NCI-H526 treated with DMSO at 0.1 percent for 48 hours (cell line): ENCODE measurements around the gene LUZP2.

Source experiments
- DNase-seq: peaks from one replicate; lab custom pipeline; 2025; lab: John Stamatoyannopoulos, UW

Gene LUZP2

DNA sequence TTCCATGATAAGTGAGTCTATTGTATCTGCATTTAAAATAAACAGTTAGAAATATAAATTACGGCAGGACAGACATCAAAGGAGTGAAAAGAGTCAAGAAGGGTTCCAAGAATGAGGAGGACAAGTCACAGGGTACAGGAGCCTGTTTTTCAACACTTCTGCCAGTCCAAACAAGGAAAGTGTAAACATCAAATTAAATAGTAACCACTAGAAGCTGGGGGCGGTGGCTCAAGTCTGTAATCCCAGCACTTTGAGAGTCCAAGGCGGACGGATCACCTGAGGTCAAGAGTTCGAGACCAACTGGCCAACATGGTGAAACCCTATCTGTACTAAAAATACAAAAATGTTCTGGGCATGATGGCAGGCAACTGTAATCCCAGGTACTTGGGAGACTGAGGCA lies 219.6 kb downstream of the LUZP2 start:
- no peak for DNase-seq

DNA sequence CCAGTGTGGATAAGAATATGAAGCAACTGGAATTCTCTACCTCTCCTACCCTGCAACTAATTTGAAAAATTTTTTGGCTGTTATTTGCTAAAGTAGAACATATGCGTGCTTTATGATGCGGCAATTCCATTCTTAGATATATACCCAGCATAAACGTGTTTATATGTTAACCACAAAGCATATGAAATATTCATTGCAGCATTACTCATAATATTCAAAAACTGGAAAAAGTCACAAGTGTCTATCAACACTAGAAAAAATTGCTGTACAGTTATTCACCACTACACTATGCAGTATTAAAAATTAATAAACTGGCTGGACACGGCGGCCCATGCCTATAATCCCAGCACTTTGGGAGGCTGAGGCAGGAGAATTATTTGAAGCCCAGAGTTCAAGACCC lies 226.4 kb downstream of the LUZP2 start:
- DNase-seq = no peak

DNA sequence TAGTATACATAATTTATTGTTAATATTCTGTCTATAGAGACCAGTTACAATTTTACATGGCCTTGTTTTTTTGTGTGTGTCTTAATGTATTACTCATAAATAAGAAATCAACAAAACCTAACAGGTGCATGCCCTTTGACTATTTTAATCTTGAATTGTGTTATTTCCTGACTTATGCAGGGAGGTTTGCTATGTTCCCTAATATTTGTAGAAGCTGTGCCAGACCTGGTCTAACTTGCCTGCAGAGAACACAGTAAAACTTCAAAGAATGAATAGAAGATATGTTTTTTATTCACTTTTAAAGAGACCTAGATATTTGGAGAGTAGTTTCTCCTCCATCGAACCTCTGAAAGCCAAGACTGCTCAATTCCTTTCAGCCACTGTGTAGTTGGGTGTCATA lies 234.7 kb downstream of the LUZP2 start:
- DNase-seq = no peak

DNA sequence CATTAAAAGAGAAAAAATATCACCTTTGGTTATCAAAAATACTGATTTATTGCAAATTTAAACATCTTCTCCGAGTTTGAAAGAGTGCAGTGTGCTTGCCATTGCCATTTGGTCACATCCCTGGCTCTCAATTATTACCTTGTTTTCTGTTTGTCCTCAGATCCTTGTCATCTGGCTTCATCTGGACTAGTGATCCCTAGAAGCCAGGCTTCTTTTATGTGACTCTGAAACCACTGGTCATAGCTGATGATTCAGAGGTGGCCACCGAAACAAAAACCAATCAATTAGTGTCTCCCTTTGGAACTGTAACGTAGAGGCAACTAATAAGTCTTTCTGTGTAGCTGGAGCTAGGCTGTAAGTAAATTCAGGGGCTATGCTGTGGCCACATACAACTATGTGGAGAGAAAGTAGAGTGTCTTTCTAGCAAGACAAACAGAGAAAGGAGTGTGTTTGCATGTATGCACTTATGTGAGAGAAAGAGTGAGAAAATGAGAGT lies 237.9 kb downstream of the LUZP2 start:
- no peak for DNase-seq

DNA sequence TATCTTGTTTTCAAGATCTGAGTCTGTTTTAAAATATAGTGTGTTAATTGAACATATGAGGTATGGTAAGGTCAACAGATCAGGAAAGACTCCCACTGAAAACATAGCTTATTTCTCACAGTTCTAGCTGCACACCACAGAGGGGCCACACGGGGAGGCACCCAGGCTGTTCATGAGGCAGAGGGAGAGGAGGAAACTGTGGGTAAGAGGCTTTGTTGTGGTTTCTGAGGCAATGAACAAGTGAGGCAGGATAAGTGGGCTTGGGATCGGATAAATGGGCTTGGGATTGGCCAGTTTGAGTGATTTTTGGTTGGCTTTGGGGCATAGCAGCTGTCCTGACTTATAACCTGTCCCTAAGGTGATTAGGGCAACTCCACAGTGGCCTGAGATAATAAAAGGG lies 242.1 kb downstream of the LUZP2 start:
- DNase-seq = no peak

DNA sequence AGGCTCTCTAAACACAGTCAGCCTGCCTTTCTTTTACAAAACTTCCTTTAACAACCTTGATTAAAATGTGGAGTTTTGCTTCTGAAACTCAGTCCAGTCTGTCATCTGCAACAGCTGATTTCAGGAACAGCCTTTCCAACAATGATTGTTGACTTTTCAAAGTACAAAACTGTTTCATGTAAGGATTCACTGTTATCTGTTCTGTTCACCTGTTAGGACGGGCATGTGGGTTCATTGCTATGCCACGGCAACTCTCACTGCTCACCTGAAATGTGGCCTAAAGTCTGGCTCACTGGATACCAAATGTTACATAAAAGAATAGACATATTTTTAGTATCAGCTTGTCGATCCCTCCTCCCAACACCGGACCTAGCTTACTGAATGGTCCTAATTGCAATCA lies 242.8 kb downstream of the LUZP2 start:
- DNase-seq = no peak

DNA sequence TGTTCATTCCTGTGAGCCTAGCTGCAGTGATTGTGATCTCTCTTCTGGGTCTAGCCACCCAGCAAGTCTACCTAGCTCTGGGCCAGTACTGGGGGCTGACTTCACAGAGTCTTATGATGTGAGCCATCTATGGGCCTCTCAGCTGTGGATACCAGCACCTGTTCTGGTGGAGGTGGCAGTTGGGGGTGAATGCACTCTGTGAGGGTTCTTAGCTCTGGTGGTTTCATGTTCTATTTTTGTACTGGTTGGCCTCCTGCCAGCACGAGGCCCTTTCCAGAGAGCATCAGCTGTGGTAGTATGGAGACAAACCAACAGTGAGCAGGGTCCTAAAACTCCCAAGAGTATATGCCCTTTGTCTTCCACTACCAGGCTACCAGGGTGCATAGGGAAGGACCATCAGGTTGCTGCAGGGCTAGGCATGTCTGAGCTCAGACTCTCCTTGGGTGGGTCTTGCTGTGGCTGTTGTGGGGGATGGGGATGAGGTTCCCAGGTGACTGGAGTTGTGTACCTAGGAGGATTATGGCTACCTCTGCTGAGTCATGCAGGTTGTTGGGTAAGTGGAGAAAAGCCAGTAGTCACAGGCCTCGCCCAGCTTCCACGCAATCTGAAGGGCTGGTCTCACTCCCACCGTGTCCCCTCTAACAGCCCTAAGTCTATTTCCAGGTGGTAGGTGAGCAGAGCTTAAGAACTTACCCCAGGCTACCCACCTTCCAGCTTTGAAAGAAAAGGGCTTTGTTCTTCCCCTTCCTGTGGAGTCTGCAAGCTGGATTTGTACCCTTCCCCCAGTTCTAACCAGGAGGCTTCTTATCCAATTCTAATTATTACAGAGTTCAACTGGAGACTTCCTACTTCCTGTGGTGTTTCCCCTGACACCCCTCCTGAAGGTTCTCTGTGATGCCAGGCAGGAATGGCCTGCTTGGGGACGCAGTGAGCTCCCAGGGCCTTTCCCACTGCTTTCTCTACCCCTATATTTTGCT lies 250.7 kb downstream of the LUZP2 start:
- no peak for DNase-seq

DNA sequence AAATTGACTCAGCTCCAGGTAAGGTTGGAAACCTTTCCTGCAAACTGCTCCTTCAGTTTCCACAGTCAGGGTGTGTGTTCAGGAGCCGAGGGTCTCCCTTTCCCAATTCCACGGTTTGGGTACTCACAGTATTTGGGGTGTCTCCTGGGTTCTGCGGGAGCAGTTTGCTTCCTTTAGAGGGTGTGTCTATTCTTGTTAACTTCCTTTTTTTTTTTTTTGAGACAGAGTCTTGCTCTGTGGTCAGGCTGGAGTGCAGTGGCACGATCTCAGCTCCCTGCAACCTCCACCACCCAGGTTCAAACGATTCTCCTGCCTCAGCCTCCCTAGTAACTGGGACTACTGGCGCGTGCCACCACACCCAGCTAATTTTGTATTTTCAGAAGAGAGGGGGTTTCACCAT lies 251.4 kb downstream of the LUZP2 start:
- no peak for DNase-seq

DNA sequence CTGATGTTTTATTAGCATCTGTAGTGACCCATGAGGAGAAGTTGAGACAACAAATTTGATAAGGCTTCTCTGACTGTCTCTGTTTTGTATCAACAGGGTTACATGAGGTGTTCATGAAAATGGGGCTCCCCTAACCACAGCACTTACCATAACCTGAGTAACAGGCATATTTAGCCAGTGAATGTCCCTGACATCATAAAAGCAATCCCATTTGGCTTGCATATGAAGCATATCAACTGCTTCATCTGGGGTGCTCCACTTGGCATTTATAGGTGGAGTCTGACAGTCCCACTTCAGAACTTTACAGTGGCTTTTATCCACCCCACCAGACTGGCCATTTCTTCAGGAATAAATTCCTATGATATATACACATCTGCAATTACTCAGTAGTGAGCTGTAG lies 257.6 kb downstream of the LUZP2 start:
- DNase-seq = no peak

DNA sequence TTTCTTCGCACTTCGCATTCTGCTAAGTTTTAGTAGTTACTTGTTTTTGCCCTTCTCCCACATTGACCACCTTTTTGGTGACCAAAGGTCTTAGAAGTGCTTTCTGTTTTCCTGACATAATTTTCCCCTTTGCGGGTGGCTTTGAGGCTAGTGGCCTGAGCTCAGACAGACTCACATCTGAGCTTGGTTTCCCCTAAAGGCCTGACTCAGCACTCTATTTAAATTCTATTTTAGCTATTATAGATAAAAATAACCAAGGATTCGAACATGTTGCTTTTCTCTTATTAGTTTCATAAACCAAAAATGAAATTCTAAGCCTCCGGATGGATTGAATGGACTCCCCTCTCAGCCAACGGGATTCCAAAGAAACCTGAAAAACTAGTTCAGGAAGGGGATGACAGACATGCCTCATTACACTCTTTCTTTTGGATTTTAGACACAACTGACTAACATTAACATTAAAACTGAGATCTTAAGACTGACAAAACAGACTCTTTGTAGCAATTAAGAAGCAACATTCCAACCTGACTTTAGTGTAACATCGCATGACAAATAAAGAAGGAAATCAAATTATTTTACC lies 258.5 kb downstream of the LUZP2 start:
- DNase-seq = no peak

DNA sequence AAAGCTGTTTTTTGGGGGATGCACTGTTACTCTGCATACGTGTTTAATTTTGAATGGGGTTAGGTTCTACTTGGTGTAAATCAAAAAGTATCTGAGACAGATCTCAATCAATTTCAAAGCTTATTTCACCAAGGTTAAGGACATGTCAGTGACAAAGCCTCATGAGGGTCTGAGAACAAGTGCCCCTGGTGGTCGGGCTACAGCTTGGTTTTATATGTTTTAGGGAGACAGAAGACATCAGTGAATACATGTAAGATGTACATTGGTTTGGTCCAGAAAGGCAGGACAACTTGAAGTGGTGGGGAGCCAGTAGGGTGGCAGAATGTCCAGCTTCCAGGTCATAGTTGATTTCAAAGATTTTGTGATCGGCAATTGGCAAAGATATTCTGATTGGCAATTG lies 262.9 kb downstream of the LUZP2 start:
- no peak for DNase-seq

DNA sequence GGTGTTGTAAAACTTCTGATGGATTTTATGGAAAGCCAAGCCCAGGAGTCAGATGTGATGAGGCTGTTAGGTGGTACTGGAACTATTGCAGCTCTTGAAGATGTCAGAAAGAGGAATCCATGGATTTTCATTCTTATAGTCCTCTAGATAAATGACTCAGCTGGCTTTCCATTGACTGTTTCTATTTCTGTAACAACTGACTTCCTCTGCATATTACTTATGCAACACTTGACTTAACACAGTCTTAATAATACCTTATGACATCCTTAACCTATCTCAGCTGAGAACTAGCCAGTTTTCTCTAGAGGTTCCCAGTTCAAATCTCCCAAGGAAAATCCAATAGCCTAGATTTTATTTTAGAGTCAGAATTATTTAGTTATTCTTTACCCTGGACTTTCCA lies 263.8 kb downstream of the LUZP2 start:
- no peak for DNase-seq

DNA sequence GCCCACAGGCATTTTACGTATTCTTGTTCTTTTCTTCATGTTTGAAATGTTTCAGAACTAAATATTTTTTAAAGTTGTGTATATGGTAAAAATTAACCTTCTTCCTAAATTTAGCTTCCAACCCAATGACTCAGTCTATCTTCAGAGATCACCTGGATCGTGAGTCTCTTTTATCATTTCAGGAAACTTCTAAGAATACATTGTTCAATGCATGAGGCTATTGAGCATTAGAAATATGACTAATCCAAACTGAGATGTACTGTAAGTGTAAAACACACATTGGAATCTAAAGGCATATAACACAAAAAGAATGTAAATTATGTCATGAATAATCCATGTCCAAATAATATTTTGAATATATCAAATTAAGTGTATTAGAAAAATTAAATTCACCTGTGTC lies 265.2 kb downstream of the LUZP2 start:
- DNase-seq = no peak

DNA sequence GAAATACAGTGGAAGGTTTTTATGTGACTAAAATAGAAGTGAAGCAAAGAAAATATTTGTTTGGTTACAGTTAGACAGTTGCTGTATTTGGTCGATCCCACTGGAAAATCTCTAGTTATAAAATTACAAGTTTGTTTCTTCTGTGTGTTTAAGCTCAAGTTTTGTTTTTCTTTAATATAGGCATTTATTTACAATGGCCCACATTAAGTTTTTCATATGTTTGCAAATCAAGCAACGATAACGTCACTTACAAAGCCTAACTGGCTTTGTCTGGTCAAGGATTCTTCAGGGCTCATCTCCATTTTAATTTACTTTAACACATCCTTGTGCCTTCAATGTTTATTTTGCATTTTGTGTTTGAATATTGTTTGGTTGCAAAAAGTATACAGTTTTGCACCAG lies 270.6 kb downstream of the LUZP2 start:
- DNase-seq = no peak

DNA sequence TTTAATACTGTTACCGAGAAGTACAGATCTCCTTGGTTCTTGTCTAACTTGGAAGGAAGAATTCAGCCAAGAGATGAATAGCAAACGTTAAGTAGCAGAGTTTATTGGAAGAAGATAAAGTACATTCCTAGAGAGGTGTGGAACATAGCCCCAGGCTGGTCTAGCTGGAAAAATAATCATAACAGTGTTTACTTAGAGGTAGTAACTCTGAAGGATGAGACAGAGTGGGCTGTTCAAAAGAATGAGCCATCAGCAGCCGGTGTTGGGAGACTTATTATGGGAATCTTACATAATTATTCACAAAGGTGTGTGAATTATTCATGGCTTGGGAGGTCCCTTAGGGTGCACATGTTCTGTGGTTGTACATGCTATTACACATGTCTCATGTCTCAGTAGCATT lies 276.5 kb downstream of the LUZP2 start:
- DNase-seq = no peak

DNA sequence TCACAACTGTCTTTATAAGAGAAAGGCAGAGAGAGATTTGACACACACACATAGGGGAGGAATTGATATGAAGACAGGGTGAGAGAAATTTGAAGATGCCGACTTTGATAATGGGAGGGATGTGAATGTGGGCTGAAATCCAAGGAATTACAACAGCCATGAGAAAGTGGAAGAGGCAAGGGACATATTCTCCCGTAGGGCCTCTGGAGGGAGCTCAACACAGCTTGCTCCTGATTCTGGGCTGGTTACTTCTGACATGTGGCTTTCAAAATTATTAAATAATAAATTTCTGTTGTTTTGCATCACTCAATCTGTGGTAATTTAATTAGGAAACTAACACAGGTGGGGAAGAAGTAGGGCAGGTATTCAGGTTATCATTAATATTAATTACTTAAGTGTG lies 282.9 kb downstream of the LUZP2 start:
- no peak for DNase-seq

DNA sequence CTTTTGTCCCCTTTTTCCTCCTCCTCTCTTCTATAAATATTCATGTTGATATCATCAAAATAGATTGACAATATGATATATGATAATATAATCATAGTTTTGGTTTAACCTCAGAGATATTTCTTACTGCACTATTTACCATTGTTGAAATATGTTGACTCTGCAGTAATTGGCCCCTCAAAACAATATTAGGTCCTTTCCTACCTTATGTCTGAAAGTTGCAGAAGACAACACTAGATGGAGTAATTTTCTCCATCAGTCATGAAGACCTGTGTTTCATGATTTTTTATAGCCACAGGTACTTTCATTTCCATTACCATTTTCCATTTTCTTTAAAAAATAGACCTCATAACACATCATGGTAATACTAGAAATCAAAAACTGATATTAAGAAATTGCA lies 284.4 kb downstream of the LUZP2 start:
- no peak for DNase-seq

DNA sequence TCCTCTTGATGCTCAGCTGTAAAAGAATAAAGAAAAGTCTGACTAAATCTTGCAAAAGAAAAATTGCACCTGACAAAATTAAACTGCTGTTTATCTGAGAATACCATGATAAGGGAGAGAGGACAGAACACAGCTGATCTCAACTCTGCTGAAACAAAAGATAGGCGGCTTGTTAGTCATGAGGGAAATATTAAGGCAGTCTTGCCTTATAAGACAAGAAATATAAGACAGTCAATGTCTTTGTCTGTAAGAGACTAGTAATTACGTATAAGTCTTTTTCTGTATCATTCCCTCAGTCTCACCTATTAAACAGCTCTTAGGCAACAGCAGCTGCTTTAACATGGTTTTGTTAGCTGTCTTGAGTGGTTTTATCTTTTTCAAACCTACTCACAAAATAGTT lies 296.6 kb downstream of the LUZP2 start:
- DNase-seq = no peak

DNA sequence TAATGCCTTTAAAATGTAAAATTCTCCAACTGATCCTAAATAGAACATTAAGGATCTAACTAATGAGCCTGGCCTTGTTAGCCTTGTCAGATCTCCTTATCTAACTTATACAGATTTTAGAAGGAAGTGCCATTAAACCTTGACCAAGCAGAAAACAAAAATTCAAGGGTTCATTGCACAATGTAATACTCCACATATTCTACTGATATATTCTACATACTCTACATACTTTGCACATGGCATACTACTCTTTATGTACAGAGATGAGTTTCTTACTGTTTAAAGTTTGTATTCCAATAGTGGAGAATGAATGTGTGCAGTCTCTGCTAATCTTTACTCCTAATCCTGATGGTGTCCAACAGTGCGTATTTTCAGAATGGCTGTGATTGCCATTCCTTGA lies 297.2 kb downstream of the LUZP2 start:
- DNase-seq = no peak

DNA sequence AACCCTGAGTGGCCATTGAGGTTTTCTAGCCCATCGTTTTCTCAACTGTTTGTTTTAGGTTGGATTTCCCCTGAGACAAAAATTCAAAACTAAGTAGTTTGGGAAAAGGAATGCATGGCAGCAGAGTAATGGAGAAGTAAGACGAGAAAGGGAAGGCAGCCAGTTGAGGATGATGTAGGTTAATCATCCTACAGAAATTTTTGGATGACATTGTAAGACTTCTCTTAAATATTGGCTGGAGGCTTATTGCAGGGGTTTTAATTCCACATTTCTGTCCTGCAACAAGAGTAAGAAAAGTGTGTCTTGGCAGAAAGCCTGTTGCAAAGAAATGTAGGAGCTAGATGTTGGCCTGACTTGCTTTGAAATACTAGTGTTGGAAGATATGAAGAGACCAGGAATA lies 308.8 kb downstream of the LUZP2 start:
- DNase-seq = no peak

DNA sequence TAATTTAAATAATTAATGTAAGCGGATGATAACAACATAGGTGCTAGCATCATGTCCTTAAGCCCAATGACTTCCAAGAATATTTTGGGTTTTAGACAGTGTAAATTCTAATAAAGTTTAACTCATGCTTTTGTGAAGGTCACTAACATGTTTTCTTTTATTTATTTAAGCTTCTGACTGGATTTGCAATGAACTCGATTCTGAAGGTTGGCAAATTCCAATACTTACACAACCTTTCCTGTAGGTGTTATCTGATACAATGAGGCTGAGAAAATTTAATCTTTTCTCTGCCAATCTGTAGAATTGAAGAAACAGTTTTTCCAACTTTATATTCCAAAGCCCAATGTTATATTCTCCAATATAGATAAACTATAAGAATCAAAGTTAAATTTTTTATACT lies 311.3 kb downstream of the LUZP2 start:
- DNase-seq = no peak

DNA sequence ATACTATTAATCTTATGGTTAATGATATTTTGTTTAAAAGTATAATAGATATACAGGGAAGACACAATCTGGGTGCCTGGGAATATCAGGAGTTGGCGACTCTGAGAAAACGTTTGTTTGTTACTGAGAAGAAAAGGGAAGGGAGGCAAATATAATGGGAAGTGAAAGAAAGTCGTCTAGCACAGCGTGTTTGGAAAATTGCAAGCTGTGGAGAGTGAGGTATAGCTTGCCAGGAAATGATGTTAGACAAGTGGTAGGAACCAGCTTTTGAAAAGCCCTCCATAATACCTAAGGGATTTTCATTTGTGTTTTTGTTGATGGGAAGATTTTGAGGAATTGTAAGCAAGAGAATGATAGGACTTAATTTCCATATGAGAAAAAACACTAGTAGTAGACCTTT lies 322.2 kb downstream of the LUZP2 start:
- DNase-seq = no peak

DNA sequence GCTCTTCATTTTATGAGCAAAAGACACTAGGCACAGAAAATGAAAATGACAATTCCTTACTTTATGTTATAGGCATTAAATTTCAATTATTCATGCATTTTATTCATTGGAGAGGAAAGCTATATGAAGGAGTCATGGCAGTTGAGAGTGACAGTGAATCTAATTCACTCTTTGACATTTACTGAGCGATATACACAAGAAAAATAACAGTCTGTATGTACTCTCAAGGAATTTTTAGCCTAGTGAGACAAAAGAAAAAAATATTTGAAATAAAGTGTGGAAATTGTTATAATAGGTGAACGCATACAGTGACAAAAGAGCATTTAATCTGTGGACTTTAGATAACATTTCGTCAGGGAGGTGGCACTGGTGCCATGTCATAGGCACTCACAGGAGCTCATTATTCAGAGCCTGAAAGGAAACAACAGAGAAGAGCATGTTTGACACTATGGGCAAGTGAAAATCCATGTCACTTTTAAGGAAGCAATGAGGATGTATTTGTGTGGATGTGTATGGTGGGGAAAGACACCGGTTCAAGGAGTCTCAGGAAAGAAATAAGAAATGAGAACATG lies 323.1 kb downstream of the LUZP2 start:
- no peak for DNase-seq
